Subcutaneous abdominal adipose tissue (tissue), 5 donors: ENCODE results near the gene ZBTB42.
"Not testable (repeated sequence)": the region's sequence is repeated elsewhere in the genome, so short reads cannot be mapped to it uniquely, and the experiment has no call there.

Source experiments
- H3K27ac ChIP-seq: one replicate; pipeline ENCODE4 v1.7.0; 2013; ENCODE audit warnings: low read depth, mild to moderate bottlenecking, inconsistent platforms, low read length, moderate library complexity
- H3K27me3 ChIP-seq, 5 donors: one replicate each; pipeline ENCODE4 v1.7.0; 2013; ENCODE audit warnings: low read length in 5 of 5, inconsistent platforms in 1 of 5; ENCODE audit not compliant: control insufficient read depth in 5 of 5, insufficient read depth in 4 of 5
- H3K36me3 ChIP-seq, 5 donors: one replicate each; pipeline ENCODE4 v1.7.0; 2013; ENCODE audit warnings: low read length in 5 of 5; ENCODE audit not compliant: control insufficient read depth in 5 of 5, insufficient read depth in 5 of 5
- H3K4me1 ChIP-seq, 5 donors: one replicate each; pipeline ENCODE4 v1.7.0; 2013; ENCODE audit warnings: low read length in 5 of 5, mild to moderate bottlenecking in 3 of 5, moderate library complexity in 1 of 5; ENCODE audit not compliant: control insufficient read depth in 5 of 5, insufficient read depth in 5 of 5
- H3K4me3 ChIP-seq, 5 donors: one replicate each; pipeline ENCODE4 v1.7.0; 2013; ENCODE audit warnings: low read length in 5 of 5, low read depth in 1 of 5
- H3K9ac ChIP-seq, 5 donors: one replicate each; pipeline ENCODE4 v1.7.0; 2013; ENCODE audit warnings: low read length in 5 of 5, mild to moderate bottlenecking in 4 of 5, moderate library complexity in 3 of 5
- H3K9me3 ChIP-seq, 5 donors: one replicate each; pipeline ENCODE4 v1.7.0; 2013; ENCODE audit warnings: low read length in 5 of 5; ENCODE audit not compliant: control insufficient read depth in 5 of 5
- donor health status: healthy.
- donor health status: healthy.
- donor health status: healthy.
- donor health status: healthy.
- donor health status: healthy.

Gene ZBTB42

DNA sequence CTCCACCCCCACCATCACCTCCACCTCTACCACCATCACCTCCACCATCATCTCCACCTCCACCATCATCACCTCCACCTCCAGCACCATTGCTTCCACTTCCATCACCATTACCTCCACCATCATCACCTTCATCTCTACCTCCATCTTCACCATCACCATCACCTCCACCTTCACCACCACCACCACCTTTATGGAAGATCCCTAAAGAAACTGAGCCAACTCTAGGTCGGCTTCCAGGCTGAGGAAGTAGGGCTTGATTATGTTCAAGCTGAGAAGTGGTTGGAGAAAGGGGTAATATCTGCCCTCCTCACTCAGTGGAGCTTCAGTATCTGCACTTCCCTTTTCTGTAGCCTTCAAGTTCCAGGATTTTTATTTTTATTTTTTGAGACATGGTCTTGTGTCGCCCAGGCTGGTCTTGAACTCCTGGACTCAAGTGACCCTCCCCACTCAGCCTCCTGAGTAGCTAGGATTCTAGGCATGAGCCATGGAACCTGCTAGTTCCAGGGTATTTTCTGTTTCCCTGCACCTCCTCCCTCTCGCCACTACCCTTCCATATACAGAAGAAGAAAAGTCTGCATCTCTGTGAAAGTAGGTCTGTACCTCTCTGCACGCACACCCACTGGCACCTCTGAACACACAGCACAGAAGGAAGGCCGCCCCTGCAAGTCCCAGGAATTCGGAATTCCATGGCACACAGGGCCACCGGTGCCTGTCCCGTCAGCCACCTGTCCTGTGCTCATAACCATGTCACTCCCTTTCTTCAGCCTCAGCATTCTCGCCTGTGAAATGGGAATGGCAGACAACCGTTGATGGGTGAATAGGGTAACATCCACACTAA, 5.9 kb downstream of the ZBTB42 start:
- no peaks in the 10 kb centered on the region for H3K36me3 ChIP-seq
- no peak overlapping the region for H3K9ac ChIP-seq
- no peak overlapping the region for H3K4me3 ChIP-seq
- peaks cover 3 to 20% (median 8%) of the 10 kb centered on the region in 5 donors for H3K4me1 ChIP-seq
- no peaks in the 10 kb centered on the region for H3K27me3 ChIP-seq
- no peaks in the 10 kb centered on the region for H3K9me3 ChIP-seq
- no peak overlapping the region for H3K27ac ChIP-seq

DNA sequence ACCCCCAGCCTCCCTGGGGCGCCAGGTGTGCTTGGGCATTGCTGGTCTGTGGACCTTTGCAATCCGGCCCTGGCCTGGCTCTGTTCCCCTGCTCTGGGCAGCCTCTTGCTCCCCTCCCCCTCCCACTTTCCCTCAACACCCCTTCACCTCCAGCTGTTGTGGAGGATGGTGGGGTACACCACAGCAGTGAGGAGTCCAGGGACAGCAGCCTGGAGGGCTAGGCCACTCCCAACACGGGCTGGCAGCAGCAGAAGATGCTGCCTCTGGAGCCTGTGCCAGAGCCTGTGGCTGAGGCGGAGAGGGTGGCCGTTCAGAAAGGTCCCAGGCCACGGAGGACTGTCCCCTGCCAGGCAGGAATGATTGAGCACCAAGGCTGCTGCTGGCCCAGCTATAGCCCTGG, 7.6 kb downstream of the ZBTB42 start:
- no peak overlapping the region for H3K9ac ChIP-seq
- H3K27me3 ChIP-seq = no peaks in the 10 kb centered on the region
- H3K4me1 ChIP-seq = peaks cover 0 to 5% (median 0%) of the 10 kb centered on the region in 5 donors
- no peak overlapping the region for H3K27ac ChIP-seq
- H3K9me3 ChIP-seq = no peaks in the 10 kb centered on the region
- H3K36me3 ChIP-seq = no peaks in the 10 kb centered on the region
- no peak overlapping the region for H3K4me3 ChIP-seq

DNA sequence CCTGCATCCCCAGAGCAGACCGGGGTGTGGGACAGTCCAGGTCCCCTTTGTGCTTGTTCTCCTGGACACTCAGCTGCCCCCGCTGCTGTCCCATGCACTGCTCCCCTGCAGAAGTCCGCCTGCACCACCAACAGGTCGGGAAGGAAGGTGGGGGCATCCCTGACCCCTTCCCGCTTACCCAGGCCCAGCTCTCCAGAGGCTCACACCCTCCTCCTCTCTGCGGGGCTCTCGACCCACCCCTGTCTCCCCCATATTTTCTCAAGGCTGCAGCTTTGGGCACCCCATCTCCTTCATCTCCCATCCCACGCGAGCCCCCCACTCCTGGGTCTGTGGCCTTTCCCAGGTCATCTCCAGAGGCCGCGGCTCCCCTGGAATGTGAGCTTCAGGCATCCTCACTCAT, 9.4 kb downstream of the ZBTB42 start:
- no peaks in the 10 kb centered on the region for H3K36me3 ChIP-seq
- H3K27ac ChIP-seq = no peak overlapping the region
- H3K4me3 ChIP-seq = no peak overlapping the region
- H3K4me1 ChIP-seq = peaks cover 0 to 21% (median 8%) of the 10 kb centered on the region in 5 donors
- no peaks in the 10 kb centered on the region for H3K27me3 ChIP-seq
- no peaks in the 10 kb centered on the region for H3K9me3 ChIP-seq
- no peak overlapping the region for H3K9ac ChIP-seq

DNA sequence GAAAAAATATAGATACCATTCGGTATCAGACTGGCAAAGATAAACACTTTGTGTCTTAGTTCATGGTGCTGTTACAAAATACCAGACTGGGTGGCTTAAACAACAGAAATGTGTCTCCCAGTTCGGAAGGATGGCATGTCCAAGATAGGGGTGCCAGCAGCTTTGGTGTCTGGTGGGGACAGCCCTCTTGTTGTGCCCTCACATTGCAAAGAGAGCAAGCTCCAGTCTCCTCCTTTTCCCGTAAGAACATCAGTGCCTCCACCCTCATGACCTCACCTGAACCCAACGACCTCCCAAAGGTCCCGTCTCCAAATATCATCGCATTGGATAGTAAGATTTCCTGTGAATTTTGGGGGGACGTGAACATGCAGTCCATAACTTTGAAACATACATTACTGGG, 12.4 kb downstream of the ZBTB42 start:
- no peak overlapping the region for H3K27ac ChIP-seq
- H3K27me3 ChIP-seq = no peaks in the 10 kb centered on the region
- no peaks in the 10 kb centered on the region for H3K36me3 ChIP-seq
- peaks cover 0 to 6% (median 3%) of the 10 kb centered on the region in 5 donors for H3K9me3 ChIP-seq
- no peak overlapping the region for H3K4me3 ChIP-seq
- peaks cover 3 to 35% (median 18%) of the 10 kb centered on the region in 5 donors for H3K4me1 ChIP-seq
- no peak overlapping the region for H3K9ac ChIP-seq

DNA sequence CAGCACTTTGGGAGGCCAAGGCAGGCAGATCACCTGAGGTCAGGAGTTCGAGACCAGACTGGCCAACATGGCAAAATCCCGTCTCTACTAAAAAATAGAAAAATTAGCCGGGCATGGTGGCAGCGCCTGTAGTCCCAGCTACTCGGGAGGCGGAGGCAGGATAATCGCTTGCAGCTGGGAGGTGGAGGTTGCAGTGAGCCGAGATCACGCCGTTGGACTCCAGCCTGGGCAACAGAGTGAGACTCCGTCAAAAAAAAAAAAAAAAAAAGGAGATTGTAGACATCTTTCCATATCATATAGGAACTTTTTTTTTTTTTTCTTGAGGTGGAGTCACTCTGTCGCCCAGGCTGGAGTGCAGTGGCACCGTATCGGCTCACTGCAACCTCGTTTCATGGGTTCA, 13.8 kb downstream of the ZBTB42 start:
- not testable (repeated sequence) for H3K9me3 ChIP-seq, H3K27me3 ChIP-seq, H3K36me3 ChIP-seq
- H3K4me1 ChIP-seq = peaks cover 3 to 35% (median 18%) of the 10 kb centered on the region in 5 donors
- H3K9ac ChIP-seq = peak overlapping the region in 1 of 5 donors; percentile 86
- peak overlapping the region in 4 of 5 donors; percentile 62 to 90 (median 79) for H3K4me3 ChIP-seq
- H3K27ac ChIP-seq = peak overlapping the region; percentile 91

DNA sequence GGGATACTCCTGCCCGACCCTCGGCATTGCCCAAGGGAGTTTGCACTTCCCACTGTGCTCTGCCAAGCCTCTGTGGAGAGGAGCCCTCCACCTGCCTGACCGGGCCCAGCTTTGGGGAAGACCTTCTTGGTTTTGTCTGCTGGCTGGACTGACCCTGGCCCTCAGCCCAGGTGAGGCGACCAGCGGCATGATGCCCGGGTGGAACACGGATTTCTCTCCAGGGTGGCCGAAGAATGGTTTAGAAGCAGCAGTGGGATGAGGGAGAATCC, 15.6 kb downstream of the ZBTB42 start:
- H3K4me1 ChIP-seq = peaks cover 3 to 44% (median 26%) of the 10 kb centered on the region in 5 donors
- H3K9me3 ChIP-seq = peaks cover 0 to 6% (median 3%) of the 10 kb centered on the region in 5 donors
- peak overlapping the region; percentile 73 to 94 (median 86) for H3K9ac ChIP-seq
- peak overlapping the region; percentile 77 to 90 (median 78) for H3K4me3 ChIP-seq
- H3K36me3 ChIP-seq = no peaks in the 10 kb centered on the region
- H3K27me3 ChIP-seq = no peaks in the 10 kb centered on the region
- H3K27ac ChIP-seq = peak overlapping the region; percentile 91

DNA sequence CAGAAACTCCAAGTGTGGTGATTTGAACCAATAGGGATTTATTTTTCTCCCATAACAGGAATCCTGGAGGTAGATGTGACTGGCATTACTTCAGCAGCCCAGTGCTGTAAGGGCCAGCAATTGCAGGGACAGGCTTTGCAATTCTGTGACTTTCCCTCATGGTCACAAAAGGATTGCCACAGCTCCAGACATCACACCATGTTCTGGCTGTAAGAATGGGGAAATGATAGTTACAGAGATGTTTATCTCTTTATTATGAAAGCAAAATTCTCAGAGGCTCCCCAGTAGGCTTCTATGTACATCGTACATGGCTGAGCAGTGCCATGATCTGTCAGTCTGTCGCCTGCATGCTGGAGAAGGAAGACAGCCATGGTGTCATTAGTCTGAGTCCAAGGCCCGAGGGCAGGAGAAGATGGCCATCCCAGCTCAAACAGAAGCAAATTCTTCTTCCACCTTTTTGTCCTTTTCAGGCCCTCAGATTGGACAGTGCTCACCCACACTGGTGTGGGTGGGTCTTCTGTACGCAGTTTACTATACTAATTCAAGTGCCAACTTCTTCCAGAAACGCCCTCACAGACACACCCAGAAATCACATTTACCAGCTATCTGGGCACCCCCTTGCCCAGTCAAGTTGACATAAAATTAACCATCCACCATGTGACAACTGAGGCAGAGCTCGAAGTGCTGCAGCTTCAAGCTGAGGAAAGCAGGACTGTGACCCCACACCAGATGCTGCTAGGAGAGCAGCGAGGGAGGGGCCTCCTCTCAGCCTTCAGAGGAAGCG, 17.2 kb downstream of the ZBTB42 start:
- Histone ChIP-seq H3K4me3 (no peak overlapping the region), H3K27me3 (no peaks in the 10 kb centered on the region), H3K36me3 (no peaks in the 10 kb centered on the region), H3K27ac (no peak overlapping the region), H3K9me3 (peaks cover 0 to 6% (median 3%) of the 10 kb centered on the region in 5 donors), H3K4me1 (peaks cover 3 to 44% (median 26%) of the 10 kb centered on the region in 5 donors), H3K9ac (no peak overlapping the region)

DNA sequence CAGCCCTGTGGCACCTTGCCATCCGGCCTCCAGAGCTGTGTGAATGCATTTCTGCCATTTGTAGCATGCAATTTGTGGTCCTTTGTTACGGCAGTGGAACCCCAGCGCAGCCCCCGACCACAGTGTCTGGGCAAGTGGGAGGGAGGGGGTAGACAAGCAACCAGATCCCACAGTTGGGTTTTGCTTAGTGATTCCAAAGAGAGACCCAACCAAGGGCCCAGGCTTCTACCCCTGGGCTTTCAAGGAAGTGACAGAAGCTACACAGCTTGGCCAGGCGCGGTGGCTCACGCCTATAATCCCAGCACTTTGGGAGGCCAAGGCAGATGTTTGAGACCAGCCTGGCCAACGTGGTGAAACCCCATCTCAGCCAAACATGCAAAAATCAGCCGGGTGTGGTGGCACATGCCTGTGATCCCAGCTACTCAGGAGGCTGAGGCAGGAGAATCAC, 17.8 kb downstream of the ZBTB42 start:
- Histone ChIP-seq H3K27ac (no peak overlapping the region), H3K9ac (no peak overlapping the region), H3K4me3 (no peak overlapping the region), H3K27me3 (no peaks in the 10 kb centered on the region), H3K4me1 (peaks cover 3 to 43% (median 26%) of the 10 kb centered on the region in 5 donors), H3K9me3 (peaks cover 0 to 6% (median 3%) of the 10 kb centered on the region in 5 donors), H3K36me3 (no peaks in the 10 kb centered on the region)

DNA sequence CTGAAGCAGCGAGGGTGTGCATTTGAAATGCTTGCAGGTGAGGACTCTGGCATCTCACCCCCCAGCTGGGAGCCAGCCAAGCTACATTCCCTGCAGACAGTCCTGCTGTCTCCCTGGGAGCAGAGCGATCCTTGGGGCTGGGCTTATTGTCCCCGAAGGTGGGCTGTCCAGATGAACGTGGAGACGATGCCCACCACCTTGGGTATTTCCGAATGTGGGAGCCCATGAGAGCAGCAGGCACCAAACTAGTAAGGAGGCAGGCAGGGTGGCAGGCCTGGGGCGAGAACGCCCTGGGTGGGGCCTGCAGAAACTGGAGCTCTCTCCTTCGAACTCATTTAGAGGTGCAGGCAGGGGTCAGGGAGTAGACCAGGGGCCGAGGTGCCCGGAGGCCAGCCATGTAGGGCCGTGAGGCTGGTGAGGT, 18.5 kb downstream of the ZBTB42 start:
- H3K9ac ChIP-seq = no peak overlapping the region
- H3K4me3 ChIP-seq = no peak overlapping the region
- no peaks in the 10 kb centered on the region for H3K36me3 ChIP-seq
- H3K9me3 ChIP-seq = peaks cover 0 to 6% (median 3%) of the 10 kb centered on the region in 5 donors
- H3K27ac ChIP-seq = no peak overlapping the region
- H3K4me1 ChIP-seq = peaks cover 3 to 37% (median 26%) of the 10 kb centered on the region in 5 donors
- no peaks in the 10 kb centered on the region for H3K27me3 ChIP-seq

DNA sequence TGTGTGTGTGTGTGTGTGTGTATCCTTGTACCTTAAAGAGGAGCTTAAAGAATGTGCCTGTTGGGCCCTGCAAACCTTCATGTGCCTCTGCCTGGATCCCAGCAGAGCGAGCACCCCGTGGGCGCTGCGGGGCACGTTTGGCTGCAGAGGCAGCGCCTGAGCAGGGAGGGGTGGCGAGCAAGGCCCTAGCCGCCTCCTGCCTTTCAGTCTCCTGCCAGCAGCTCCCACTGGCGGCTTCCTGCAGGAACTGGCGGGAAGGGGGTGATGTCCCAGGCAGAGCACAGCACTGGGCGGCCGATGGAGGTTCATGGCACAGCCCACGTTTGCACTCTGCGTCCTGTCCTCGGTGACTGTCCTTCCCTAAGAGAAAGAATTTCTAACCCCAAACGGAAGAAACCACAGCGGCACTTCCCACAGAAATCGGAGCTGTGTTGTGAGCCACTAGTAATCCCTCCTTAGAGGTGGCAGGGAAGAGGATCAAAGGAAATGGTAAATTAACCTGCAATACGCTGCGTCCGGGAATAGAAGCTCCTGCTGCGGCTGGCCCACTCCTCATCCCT, 19.8 kb downstream of the ZBTB42 start:
- Histone ChIP-seq H3K9ac (no peak overlapping the region), H3K4me3 (no peak overlapping the region), H3K27me3 (peaks cover 0 to 2% (median 0%) of the 10 kb centered on the region in 5 donors), H3K4me1 (peaks cover 3 to 31% (median 21%) of the 10 kb centered on the region in 5 donors), H3K36me3 (no peaks in the 10 kb centered on the region), H3K9me3 (peaks cover 0 to 6% (median 3%) of the 10 kb centered on the region in 5 donors), H3K27ac (no peak overlapping the region)
